ENCODE measurements around the gene USP30.

Gene USP30

GRCh38 chr12:109126784-109127183 lies 74.4 kb downstream of the USP30 start:
- no peaks in the 10 kb centered on the region for H3K79me1 ChIP-seq (ENCODE audit: low read length)
- H3K4me1 ChIP-seq (ENCODE audit: control insufficient read depth in 1 of 2, insufficient read depth in 2 of 2, low read length in 2 of 2), result no peaks in the 10 kb centered on the region
- H4K91ac ChIP-seq (ENCODE audit: low read depth, low read length), result no peak overlapping the region
- no peaks in the 10 kb centered on the region for H3K9me3 ChIP-seq (ENCODE audit: insufficient read depth, low read depth, low read length)
- H3K4me2 ChIP-seq (ENCODE audit: low read length), result no peak overlapping the region
- no peak overlapping the region for H3K27ac ChIP-seq (ENCODE audit: low read depth, low read length)
- no peak overlapping the region for H2AK5ac ChIP-seq (ENCODE audit: low read length)
- DNase-seq, result no peak
- H3K4ac ChIP-seq (ENCODE audit: low read depth, low read length), result no peak overlapping the region
- H2BK12ac ChIP-seq (ENCODE audit: low read length), result no peak overlapping the region
- no peak overlapping the region for H2BK5ac ChIP-seq (ENCODE audit: low read depth, low read length, poor library complexity)
- H3K27me3 ChIP-seq (ENCODE audit: insufficient read depth, low read length), result no peaks in the 10 kb centered on the region
- no peak overlapping the region for H3K9ac ChIP-seq (ENCODE audit: low read length)
- H3K18ac ChIP-seq (ENCODE audit: low read length), result no peak overlapping the region
- no peak overlapping the region for H2AFZ ChIP-seq (ENCODE audit: insufficient read depth, low read length, poor library complexity)
- no peak overlapping the region for H4K8ac ChIP-seq (ENCODE audit: low read depth, low read length)
- WGBS (ENCODE audit: extremely low coverage, insufficient coverage, insufficient read length), result no CpG with 5 or more reads among the region's 3 CpGs
- H4K12ac ChIP-seq (ENCODE audit: low read depth, low read length), result no peak overlapping the region
- H3K79me2 ChIP-seq (ENCODE audit: control insufficient read depth, insufficient read depth, low read length, poor library complexity), result no peaks in the 10 kb centered on the region
- H3K4me3 ChIP-seq (ENCODE audit: low read depth, low read length), result no peak overlapping the region
- H3K36me3 ChIP-seq (ENCODE audit: control insufficient read depth in 1 of 2, insufficient read depth in 2 of 2, low read length in 2 of 2), result no peaks in the 10 kb centered on the region
- no peak overlapping the region for H2BK120ac ChIP-seq (ENCODE audit: insufficient read depth, low read length, poor library complexity)
- H3K14ac ChIP-seq (ENCODE audit: low read length), result no peak overlapping the region
- H3K23ac ChIP-seq (ENCODE audit: low read length), result no peak overlapping the region

- Histone ChIP-seq H3K27ac (ENCODE audit: low read depth, low read length) (no peak overlapping the region), H3K9ac (ENCODE audit: low read length) (no peak overlapping the region), H2AK5ac (ENCODE audit: low read length) (no peak overlapping the region), H3K14ac (ENCODE audit: low read length) (no peak overlapping the region), H2BK12ac (ENCODE audit: low read length) (no peak overlapping the region), H3K27me3 (ENCODE audit: insufficient read depth, low read length) (no peaks in the 10 kb centered on the region), H3K4me1 (ENCODE audit: control insufficient read depth in 1 of 2, insufficient read depth in 2 of 2, low read length in 2 of 2) (no peaks in the 10 kb centered on the region), H4K8ac (ENCODE audit: low read depth, low read length) (no peak overlapping the region), H3K4ac (ENCODE audit: low read depth, low read length) (no peak overlapping the region), H2AFZ (ENCODE audit: insufficient read depth, low read length, poor library complexity) (no peak overlapping the region), H3K9me3 (ENCODE audit: insufficient read depth, low read depth, low read length) (no peaks in the 10 kb centered on the region), H4K12ac (ENCODE audit: low read depth, low read length) (no peak overlapping the region), H3K79me2 (ENCODE audit: control insufficient read depth, insufficient read depth, low read length, poor library complexity) (no peaks in the 10 kb centered on the region), H3K18ac (ENCODE audit: low read length) (no peak overlapping the region), H3K36me3 (ENCODE audit: control insufficient read depth in 1 of 2, insufficient read depth in 2 of 2, low read length in 2 of 2) (no peaks in the 10 kb centered on the region), H3K4me3 (ENCODE audit: low read depth, low read length) (no peak overlapping the region), H2BK5ac (ENCODE audit: low read depth, low read length, poor library complexity) (no peak overlapping the region), H3K23ac (ENCODE audit: low read length) (no peak overlapping the region), H3K79me1 (ENCODE audit: low read length) (no peaks in the 10 kb centered on the region), H4K91ac (ENCODE audit: low read depth, low read length) (no peak overlapping the region), H3K4me2 (ENCODE audit: low read length) (no peak overlapping the region), H2BK120ac (ENCODE audit: insufficient read depth, low read length, poor library complexity) (no peak overlapping the region)
- DNase-seq, result no peak
- no CpG with 5 or more reads among the region's 13 CpGs for WGBS (ENCODE audit: extremely low coverage, insufficient coverage, insufficient read length)
These were observed 75.3 kb downstream of the USP30 start for GRCh38 chr12:109127533-109128242.

GRCh38 chr12:109130297-109131153 lies 78.1 kb downstream of the USP30 start:
- Histone ChIP-seq H3K4me1 (ENCODE audit: control insufficient read depth in 1 of 2, insufficient read depth in 2 of 2, low read length in 2 of 2) (no peaks in the 10 kb centered on the region), H3K9me3 (ENCODE audit: insufficient read depth, low read depth, low read length) (no peaks in the 10 kb centered on the region), H2BK120ac (ENCODE audit: insufficient read depth, low read length, poor library complexity) (no peak overlapping the region), H2AK5ac (ENCODE audit: low read length) (no peak overlapping the region), H3K27me3 (ENCODE audit: insufficient read depth, low read length) (no peaks in the 10 kb centered on the region), H3K4me3 (ENCODE audit: low read depth, low read length) (no peak overlapping the region), H4K8ac (ENCODE audit: low read depth, low read length) (no peak overlapping the region), H4K91ac (ENCODE audit: low read depth, low read length) (no peak overlapping the region), H3K36me3 (ENCODE audit: control insufficient read depth in 1 of 2, insufficient read depth in 2 of 2, low read length in 2 of 2) (no peaks in the 10 kb centered on the region), H3K9ac (ENCODE audit: low read length) (no peak overlapping the region), H3K4ac (ENCODE audit: low read depth, low read length) (no peak overlapping the region), H3K79me1 (ENCODE audit: low read length) (no peaks in the 10 kb centered on the region), H2BK5ac (ENCODE audit: low read depth, low read length, poor library complexity) (no peak overlapping the region), H3K14ac (ENCODE audit: low read length) (no peak overlapping the region), H3K27ac (ENCODE audit: low read depth, low read length) (no peak overlapping the region), H3K79me2 (ENCODE audit: control insufficient read depth, insufficient read depth, low read length, poor library complexity) (no peaks in the 10 kb centered on the region), H3K23ac (ENCODE audit: low read length) (no peak overlapping the region), H3K4me2 (ENCODE audit: low read length) (no peak overlapping the region), H4K12ac (ENCODE audit: low read depth, low read length) (no peak overlapping the region), H3K18ac (ENCODE audit: low read length) (no peak overlapping the region), H2BK12ac (ENCODE audit: low read length) (no peak overlapping the region), H2AFZ (ENCODE audit: insufficient read depth, low read length, poor library complexity) (no peak overlapping the region)
- no CpG with 5 or more reads among the region's 15 CpGs for WGBS (ENCODE audit: extremely low coverage, insufficient coverage, insufficient read length)
- DNase-seq, result no peak

- Histone ChIP-seq H3K36me3 (ENCODE audit: control insufficient read depth in 1 of 2, insufficient read depth in 2 of 2, low read length in 2 of 2) (no peaks in the 10 kb centered on the region), H3K4me3 (ENCODE audit: low read depth, low read length) (no peak overlapping the region), H3K23ac (ENCODE audit: low read length) (no peak overlapping the region), H4K91ac (ENCODE audit: low read depth, low read length) (no peak overlapping the region), H3K79me2 (ENCODE audit: control insufficient read depth, insufficient read depth, low read length, poor library complexity) (no peaks in the 10 kb centered on the region), H2AK5ac (ENCODE audit: low read length) (no peak overlapping the region), H4K8ac (ENCODE audit: low read depth, low read length) (no peak overlapping the region), H2BK12ac (ENCODE audit: low read length) (no peak overlapping the region), H3K9me3 (ENCODE audit: insufficient read depth, low read depth, low read length) (no peaks in the 10 kb centered on the region), H2AFZ (ENCODE audit: insufficient read depth, low read length, poor library complexity) (no peak overlapping the region), H3K79me1 (ENCODE audit: low read length) (no peaks in the 10 kb centered on the region), H3K27ac (ENCODE audit: low read depth, low read length) (no peak overlapping the region), H3K4ac (ENCODE audit: low read depth, low read length) (no peak overlapping the region), H3K18ac (ENCODE audit: low read length) (no peak overlapping the region), H2BK5ac (ENCODE audit: low read depth, low read length, poor library complexity) (no peak overlapping the region), H3K27me3 (ENCODE audit: insufficient read depth, low read length) (no peaks in the 10 kb centered on the region), H4K12ac (ENCODE audit: low read depth, low read length) (no peak overlapping the region), H3K4me2 (ENCODE audit: low read length) (no peak overlapping the region), H2BK120ac (ENCODE audit: insufficient read depth, low read length, poor library complexity) (no peak overlapping the region), H3K9ac (ENCODE audit: low read length) (no peak overlapping the region), H3K14ac (ENCODE audit: low read length) (no peak overlapping the region), H3K4me1 (ENCODE audit: control insufficient read depth in 1 of 2, insufficient read depth in 2 of 2, low read length in 2 of 2) (no peaks in the 10 kb centered on the region)
- whole genome bisulfite sequencing (ENCODE audit: extremely low coverage, insufficient coverage, insufficient read length), result no CpG with 5 or more reads among the region's 24 CpGs
- DNase-seq, result no peak
These were observed 79.0 kb downstream of the USP30 start for GRCh38 chr12:109131154-109132050.

Measured in trophoblast cell (in vitro differentiated cells and primary cell).